Pancreas (tissue), 10 donors: ENCODE data around the gene PRELP. TPM values are rescaled to one million over a fixed set of nuclear protein-coding genes. Genes with fewer than 3 reads are reported as not detected.

Experiments used
- ATAC-seq, 4 donors: fragments of 200-7000 bp; cut with Tn5 transposase; one replicate each; pipeline versions ENCODE4 v1.8.0 to v1.9.1; 2020; ENCODE audit warnings: mild to moderate bottlenecking in 4 of 4, moderate library complexity in 4 of 4
- DNase-seq, 6 donors: peaks; one replicate each; pipeline ENCODE4 v3.0.0-alpha.2; 2020
- FAIRE-seq: peaks from 2 replicates; lab custom pipeline; 2012; peaks lifted over from hg19 to GRCh38; lab: Jason Lieb, UNC
- H3K27ac ChIP-seq, 4 donors: fragments of 200-600 bp; sonication (generic); 1 replicate in 3 of 4; 2 replicates in 1 of 4; pipeline versions ENCODE4 v1.5.0 to v1.8.0; 2020
- H3K27me3 ChIP-seq, 4 donors: fragments of 200-600 bp; one replicate each; pipeline ENCODE4 v1.8.0; 2021
- H3K36me3 ChIP-seq, 3 donors: fragments of 200-600 bp; sonication (generic) in 1 of 3; one replicate each; pipeline versions ENCODE4 v1.5.0 to v1.8.0; 2020 to 2021
- H3K4me1 ChIP-seq, 3 donors: fragments of 200-600 bp; one replicate each; pipeline ENCODE4 v1.8.0; 2021
- H3K4me3 ChIP-seq, 4 donors: fragments of 200-600 bp; sonication (generic) in 2 of 4; one replicate each; pipeline versions ENCODE4 v1.5.0 to v1.8.0; 2020 to 2021
- H3K9me3 ChIP-seq, 4 donors: fragments of 200-600 bp; one replicate each; pipeline ENCODE4 v1.8.0; 2021
- WGBS, 2 donors: extraction: QIAGEN DNeasy Blood & Tissue Kit; methylation state at CpG; one replicate each; pipeline ENCODE4 v1.1.7; 2013; 5-methylcytosine and 5-hydroxymethylcytosine counted together
- intact Hi-C, 3 donors: fragments of 100-400 bp; cut with DNase I; formaldehyde crosslinking; loops; one replicate each; pipeline versions ENCODE4 v1.11.1 to v1.14.2; 2022
- polyA plus RNA-seq, 2 donors: library from polyadenylated mRNA; stranded (reverse); fragments of 200-250 nt; gene quantifications; one replicate each; pipeline ENCODE4 v1.2.3, GENCODE V29; 2013
- total RNA-seq, 6 donors: library from RNA; stranded (reverse); fragmentation: NEBNext Ultra II Directional in 4 of 6; extraction: Animal tissue kit (Norgen Biotek cat#: 25700) in 4 of 6; gene quantifications; one replicate each; pipeline versions ENCODE4 v1.2.1 to v1.2.4, GENCODE V29; 2021 to 2023
- TF ChIP-seq, protein P1 (sequence below), 4 donors: fragments of 200-600 bp; sonication (generic) in 3 of 4; IDR thresholded peaks; one replicate each; pipeline versions ENCODE4 v1.5.0 to v1.8.0; 2021; ENCODE audit warnings: antibody characterized with exemption in 4 of 4
- donor health status: healthy with polysubstance abuse.
- donor health status: DM: no; HTN: no; CAD: no; lungs with moderate emphysema.
- donor health status: DM: no; HTN: no; CAD: no.
- donor health status: control.
- donor health status: control.
- donor health status: Bipolar disorder and iron deficiency.
- donor health status: DM: yes; HTN: yes; CAD: no.
- donor health status: DM: no; HTN: no; CAD: no.
- donor health status: DM: no; HTN: no; CAD: no.
- donor health status: DM: yes; HTN: yes; CAD: no.

Gene PRELP
- total and polyA plus RNA-seq, 8 donors = 1.2 to 6.6 (median 3.0) TPM

DNA sequence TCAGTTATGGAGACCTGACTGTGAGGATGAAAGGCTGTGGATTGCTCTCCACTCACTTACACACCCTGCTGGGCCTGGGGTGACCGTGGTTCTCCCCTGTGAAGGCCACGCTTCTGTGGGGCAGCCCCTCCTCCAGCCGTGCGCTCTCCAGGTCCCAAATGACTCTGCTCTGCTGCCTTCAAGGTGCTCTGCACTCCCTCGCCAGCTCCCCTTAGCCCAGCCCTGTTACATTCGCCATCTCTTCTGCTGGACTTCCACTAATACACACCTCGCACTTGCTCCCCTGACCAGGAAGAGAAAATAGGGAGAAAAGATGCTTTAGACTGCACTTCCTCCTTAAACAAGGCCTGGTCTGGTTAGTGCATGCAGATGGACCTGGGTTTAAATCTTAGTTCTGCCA is 42.9 kb downstream of the PRELP start:
- TF ChIP-seq, protein P1, sequence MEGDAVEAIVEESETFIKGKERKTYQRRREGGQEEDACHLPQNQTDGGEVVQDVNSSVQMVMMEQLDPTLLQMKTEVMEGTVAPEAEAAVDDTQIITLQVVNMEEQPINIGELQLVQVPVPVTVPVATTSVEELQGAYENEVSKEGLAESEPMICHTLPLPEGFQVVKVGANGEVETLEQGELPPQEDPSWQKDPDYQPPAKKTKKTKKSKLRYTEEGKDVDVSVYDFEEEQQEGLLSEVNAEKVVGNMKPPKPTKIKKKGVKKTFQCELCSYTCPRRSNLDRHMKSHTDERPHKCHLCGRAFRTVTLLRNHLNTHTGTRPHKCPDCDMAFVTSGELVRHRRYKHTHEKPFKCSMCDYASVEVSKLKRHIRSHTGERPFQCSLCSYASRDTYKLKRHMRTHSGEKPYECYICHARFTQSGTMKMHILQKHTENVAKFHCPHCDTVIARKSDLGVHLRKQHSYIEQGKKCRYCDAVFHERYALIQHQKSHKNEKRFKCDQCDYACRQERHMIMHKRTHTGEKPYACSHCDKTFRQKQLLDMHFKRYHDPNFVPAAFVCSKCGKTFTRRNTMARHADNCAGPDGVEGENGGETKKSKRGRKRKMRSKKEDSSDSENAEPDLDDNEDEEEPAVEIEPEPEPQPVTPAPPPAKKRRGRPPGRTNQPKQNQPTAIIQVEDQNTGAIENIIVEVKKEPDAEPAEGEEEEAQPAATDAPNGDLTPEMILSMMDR (IDR thresholded peaks at IDR 0.05) = no peak
- intact Hi-C loops = no loop called here
- Histone ChIP-seq H3K9me3 (no peaks in the 10 kb centered on the region), H3K27me3 (no peaks in the 10 kb centered on the region), H3K4me1 (peaks cover 11 to 32% (median 15%) of the 10 kb centered on the region in 3 donors), H3K36me3 (no peaks in the 10 kb centered on the region), H3K4me3 (no peak overlapping the region), H3K27ac (no peak overlapping the region)
- FAIRE-seq (no peak), DNase-seq (no peak), ATAC-seq (no peak)
- WGBS, 2 donors = 93 to 96% methylated on average over 7 of the region's 7 CpGs

- no peak overlapping the region for H3K4me3 ChIP-seq
- H3K27ac ChIP-seq = peak overlapping the region in 1 of 4 donors; percentile 11
- FAIRE-seq = no peak
- peak in 5 of 6 donors; percentile 75 to 91 (median 88) for DNase-seq
- intact Hi-C loops = no loop called here
- no peaks in the 10 kb centered on the region for H3K9me3 ChIP-seq
- peaks cover 11 to 32% (median 15%) of the 10 kb centered on the region in 3 donors for H3K4me1 ChIP-seq
- 77 to 80% methylated on average over 10 of the region's 10 CpGs for WGBS, 2 donors
- no peaks in the 10 kb centered on the region for H3K36me3 ChIP-seq
- TF ChIP-seq, protein P1 (IDR thresholded peaks at IDR 0.05) = no peak
- no peaks in the 10 kb centered on the region for H3K27me3 ChIP-seq
- peak; percentile 91 to 97 (median 93) for ATAC-seq
These were observed 43.6 kb downstream of the PRELP start for GRCh38 chr1:203519053-203519840.

DNA sequence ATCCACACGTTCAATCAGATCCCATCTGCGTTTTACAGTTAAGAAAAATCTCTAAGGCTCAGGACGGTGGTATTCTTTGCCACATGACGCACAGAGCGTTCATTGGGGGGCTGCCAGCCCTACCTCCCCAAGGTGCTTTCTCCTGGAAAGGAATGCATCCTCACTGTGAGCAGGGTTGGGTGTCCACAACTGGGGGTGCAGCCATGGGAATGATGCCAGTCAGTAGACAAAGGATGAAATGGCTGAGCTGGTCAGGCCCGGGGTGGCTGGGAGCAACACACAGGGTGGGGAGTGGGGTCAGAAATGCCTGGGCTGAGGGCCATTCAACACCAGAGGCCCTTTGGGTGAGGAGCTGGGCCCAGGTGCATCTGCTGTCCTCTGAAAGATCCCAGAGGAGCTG is 44.3 kb downstream of the PRELP start:
- ATAC-seq (no peak), DNase-seq (peak in 1 of 6 donors; percentile 57), FAIRE-seq (no peak)
- Histone ChIP-seq H3K9me3 (no peaks in the 10 kb centered on the region), H3K27ac (peak overlapping the region in 1 of 4 donors; percentile 11), H3K36me3 (no peaks in the 10 kb centered on the region), H3K27me3 (no peaks in the 10 kb centered on the region), H3K4me1 (peaks cover 11 to 32% (median 15%) of the 10 kb centered on the region in 3 donors), H3K4me3 (no peak overlapping the region)
- TF ChIP-seq, protein P1 (IDR thresholded peaks at IDR 0.05) = no peak
- intact Hi-C loops = no loop called here
- 96% methylated on average over 6 of the region's 6 CpGs for WGBS, 2 donors

DNA sequence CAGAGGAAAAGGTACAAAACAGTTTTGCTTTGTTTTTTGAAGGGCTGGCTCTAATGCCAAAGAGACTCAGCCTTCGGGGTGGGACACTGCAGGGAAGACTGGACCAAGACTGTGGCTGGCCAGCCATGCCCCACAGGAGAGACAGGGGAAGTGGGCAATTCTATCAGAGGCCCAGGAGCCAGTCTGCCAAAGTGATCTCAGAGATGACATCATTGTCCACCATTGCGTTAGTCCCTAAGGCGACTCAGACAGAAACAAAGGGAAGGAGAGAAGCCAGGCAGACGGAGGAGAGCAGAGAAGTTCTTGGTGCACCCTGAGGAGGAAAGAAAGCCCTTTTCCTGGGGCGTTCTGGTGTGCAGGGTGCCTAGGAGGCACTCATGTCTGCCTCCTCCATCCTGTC is 44.7 kb downstream of the PRELP start:
- ATAC-seq = no peak
- peaks cover 11 to 32% (median 15%) of the 10 kb centered on the region in 3 donors for H3K4me1 ChIP-seq
- intact Hi-C loops = no loop called here
- H3K27ac ChIP-seq = no peak overlapping the region
- no peaks in the 10 kb centered on the region for H3K36me3 ChIP-seq
- no peak for FAIRE-seq
- H3K27me3 ChIP-seq = no peaks in the 10 kb centered on the region
- H3K4me3 ChIP-seq = no peak overlapping the region
- H3K9me3 ChIP-seq = no peaks in the 10 kb centered on the region
- WGBS, 2 donors = 91 to 92% methylated on average over 5 of the region's 5 CpGs
- DNase-seq = no peak
- TF ChIP-seq, protein P1 (IDR thresholded peaks at IDR 0.05) = no peak
